WTC11 (cell line): ENCODE results near the gene AVP.

Experiments
- ATF2 ChIP-seq: sonication (generic); formaldehyde crosslinking; IDR thresholded peaks from 2 replicates; pipeline ENCODE4 v1.8.1; 2022; ENCODE audit warnings: low read depth, missing genetic modification reagents, borderline replicate concordance
- CTCF ChIP-seq: fragments of 200-600 bp; IDR thresholded peaks from 2 replicates; pipeline ENCODE4 v1.8.0; 2022; ENCODE audit warnings: antibody characterized with exemption
- E2F1 ChIP-seq: sonication (generic); formaldehyde crosslinking; IDR thresholded peaks from 2 replicates; pipeline ENCODE4 v1.8.0; 2022; ENCODE audit warnings: mild to moderate bottlenecking, missing genetic modification reagents
- E2F5 ChIP-seq: sonication (generic); formaldehyde crosslinking; IDR thresholded peaks from 2 replicates; pipeline ENCODE4 v1.8.1; 2022; ENCODE audit warnings: mild to moderate bottlenecking, moderate library complexity, missing genetic modification reagents
- ESRRA ChIP-seq: sonication (generic); formaldehyde crosslinking; IDR thresholded peaks from 2 replicates; pipeline ENCODE4 v1.8.1; 2022; ENCODE audit warnings: mild to moderate bottlenecking, missing genetic modification reagents, borderline replicate concordance
- JUN ChIP-seq: sonication (generic); formaldehyde crosslinking; IDR thresholded peaks from 2 replicates; pipeline ENCODE4 v1.8.0; 2023; ENCODE audit warnings: mild to moderate bottlenecking, missing genetic modification reagents
- MAX ChIP-seq: sonication (generic); formaldehyde crosslinking; IDR thresholded peaks from 2 replicates; pipeline ENCODE4 v1.8.0; 2022; ENCODE audit warnings: mild to moderate bottlenecking, missing genetic modification reagents
- NFE2L1 ChIP-seq: sonication (generic); formaldehyde crosslinking; IDR thresholded peaks from 2 replicates; pipeline ENCODE4 v1.8.1; 2023; ENCODE audit warnings: missing genetic modification reagents
- NFYB ChIP-seq: sonication (generic); formaldehyde crosslinking; conservative IDR thresholded peaks from 2 replicates; pipeline ENCODE4 v1.8.0; 2022; ENCODE audit warnings: low read depth, missing genetic modification reagents
- NR1H2 ChIP-seq: sonication (generic); formaldehyde crosslinking; IDR thresholded peaks from 2 replicates; pipeline ENCODE4 v1.9.0; 2021; ENCODE audit warnings: mild to moderate bottlenecking, moderate library complexity, missing genetic modification reagents
- PRRX2 ChIP-seq: fragments of 250-450 bp; sonication (Bioruptor Pico); IDR thresholded peaks from 2 replicates; pipeline ENCODE4 v1.8.0; 2021; ENCODE audit warnings: mild to moderate bottlenecking
- SMAD3 ChIP-seq: sonication (generic); formaldehyde crosslinking; IDR thresholded peaks from 2 replicates; pipeline ENCODE4 v1.8.0; 2022; ENCODE audit warnings: missing genetic modification reagents, mild to moderate bottlenecking, borderline replicate concordance
- TEAD4 ChIP-seq: sonication (generic); formaldehyde crosslinking; IDR thresholded peaks from 2 replicates; pipeline ENCODE4 v1.8.0; 2022; ENCODE audit warnings: mild to moderate bottlenecking, missing genetic modification reagents
- USF2 ChIP-seq: sonication (generic); formaldehyde crosslinking; IDR thresholded peaks from 2 replicates; pipeline ENCODE4 v1.8.1; 2023; ENCODE audit warnings: mild to moderate bottlenecking, missing genetic modification reagents, moderate library complexity

- TF ChIP-seq E2F5 (CRISPR knock-in tag) (no peak), SMAD3 (no peak), CTCF (no peak), ESRRA (CRISPR knock-in tag) (no peak), NFYB (CRISPR knock-in tag) (no peak), PRRX2 (CRISPR knock-in tag) (no peak), USF2 (CRISPR knock-in tag) (no peak), NFE2L1 (no peak), ATF2 (CRISPR knock-in tag) (no peak), MAX (CRISPR knock-in tag) (no peak), TEAD4 (no peak), JUN (CRISPR knock-in tag) (no peak), E2F1 (no peak), NR1H2 (CRISPR knock-in tag) (no peak)
Measured at GRCh38 chr20:3119044-3119443, 34.5 kb upstream of the AVP start.
